Tibial nerve (tissue), 4 donors: ENCODE results near the gene RAB30.

Experiments
- CTCF ChIP-seq, 5 experiments: fragments of 200-600 bp in 3 of 5; fragments of 450-650 bp in 2 of 5; sonication (generic) in 3 of 5; IDR thresholded peaks; one replicate each; pipeline ENCODE4 v1.5.1; 2016 to 2019; ENCODE audit warnings: antibody characterized with exemption in 5 of 5, mild to moderate bottlenecking in 3 of 5, moderate library complexity in 2 of 5
- EP300 ChIP-seq, 2 donors: sonication (generic); formaldehyde crosslinking; IDR thresholded peaks; one replicate each; pipeline ENCODE4 v1.6.1; 2017; ENCODE audit warnings: antibody characterized with exemption in 2 of 2, mild to moderate bottlenecking in 1 of 2
- POLR2A ChIP-seq, 2 donors: fragments of 450-650 bp; IDR thresholded peaks; one replicate each; pipeline ENCODE4 v1.6.1; 2017; ENCODE audit warnings: antibody characterized with exemption in 2 of 2, mild to moderate bottlenecking in 2 of 2, moderate library complexity in 2 of 2

GRCh38 chr11:82999232-82999631 is 72.5 kb downstream of the RAB30 start:
- TF ChIP-seq CTCF (IDR thresholded peaks at IDR 0.05), result no peak
- TF ChIP-seq POLR2A (IDR thresholded peaks at IDR 0.05), result no peak
- TF ChIP-seq EP300 (IDR thresholded peaks at IDR 0.05), result no peak
